Esophagus squamous epithelium (tissue), 4 donors: Measurements from ENCODE around the gene MYADM.

Experiments used
- POLR2A ChIP-seq, 4 donors: fragments of 450-650 bp; IDR thresholded peaks; one replicate each; pipeline ENCODE4 v1.6.1; 2017; ENCODE audit warnings: antibody characterized with exemption in 4 of 4, mild to moderate bottlenecking in 4 of 4, moderate library complexity in 3 of 4
- TF ChIP-seq, protein P1 (sequence below), 6 experiments: fragments of 450-650 bp in 4 of 6; fragments of 200-600 bp in 2 of 6; sonication (generic) in 2 of 6; IDR thresholded peaks; one replicate each; pipeline ENCODE4 v1.5.1; 2016 to 2019; ENCODE audit warnings: antibody characterized with exemption in 6 of 6, mild to moderate bottlenecking in 4 of 6, moderate library complexity in 4 of 6

DNA sequence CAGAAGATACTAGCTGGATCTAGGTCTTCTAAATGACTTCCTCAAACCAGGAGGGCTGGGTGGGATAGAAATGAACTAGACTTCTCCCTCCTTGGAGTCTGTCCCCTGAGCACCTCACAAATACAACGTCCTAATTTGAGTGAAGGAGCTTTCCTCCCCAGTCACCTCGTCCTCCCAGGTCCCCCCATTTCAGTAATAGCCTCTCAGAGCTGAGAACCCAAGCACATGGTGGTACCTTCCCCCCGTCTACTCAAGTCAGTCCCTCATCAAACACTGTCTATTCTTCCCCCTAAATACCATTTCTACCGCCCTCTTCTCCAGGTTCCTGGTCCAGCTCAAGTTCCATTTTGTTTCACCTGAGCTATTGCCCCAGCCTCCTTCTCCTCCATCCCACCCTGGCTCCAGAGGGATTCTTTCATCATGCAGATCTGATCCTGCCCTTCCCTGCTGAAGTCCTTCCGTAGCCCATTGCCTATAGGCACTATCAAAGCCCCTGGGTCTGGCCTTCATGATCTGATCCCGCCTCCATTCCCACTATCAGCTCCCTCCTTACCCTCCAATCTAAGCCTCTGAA is 9.1 kb downstream of the MYADM start:
- TF ChIP-seq POLR2A (IDR thresholded peaks at IDR 0.05): no peak
- TF ChIP-seq, protein P1, sequence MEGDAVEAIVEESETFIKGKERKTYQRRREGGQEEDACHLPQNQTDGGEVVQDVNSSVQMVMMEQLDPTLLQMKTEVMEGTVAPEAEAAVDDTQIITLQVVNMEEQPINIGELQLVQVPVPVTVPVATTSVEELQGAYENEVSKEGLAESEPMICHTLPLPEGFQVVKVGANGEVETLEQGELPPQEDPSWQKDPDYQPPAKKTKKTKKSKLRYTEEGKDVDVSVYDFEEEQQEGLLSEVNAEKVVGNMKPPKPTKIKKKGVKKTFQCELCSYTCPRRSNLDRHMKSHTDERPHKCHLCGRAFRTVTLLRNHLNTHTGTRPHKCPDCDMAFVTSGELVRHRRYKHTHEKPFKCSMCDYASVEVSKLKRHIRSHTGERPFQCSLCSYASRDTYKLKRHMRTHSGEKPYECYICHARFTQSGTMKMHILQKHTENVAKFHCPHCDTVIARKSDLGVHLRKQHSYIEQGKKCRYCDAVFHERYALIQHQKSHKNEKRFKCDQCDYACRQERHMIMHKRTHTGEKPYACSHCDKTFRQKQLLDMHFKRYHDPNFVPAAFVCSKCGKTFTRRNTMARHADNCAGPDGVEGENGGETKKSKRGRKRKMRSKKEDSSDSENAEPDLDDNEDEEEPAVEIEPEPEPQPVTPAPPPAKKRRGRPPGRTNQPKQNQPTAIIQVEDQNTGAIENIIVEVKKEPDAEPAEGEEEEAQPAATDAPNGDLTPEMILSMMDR (IDR thresholded peaks at IDR 0.05): no peak
